ENCODE measurements around the gene TGFBR1.
"Not testable (repeated sequence)": the region's sequence is repeated elsewhere in the genome, so short reads cannot be mapped to it uniquely, and the experiment has no call there.

TGFBR1 gene

GRCh38 chr9:99076030-99076429, 28.9 kb upstream of the TGFBR1 start:
- DNase-seq (ENCODE audit: low spot score): no peak

DNA sequence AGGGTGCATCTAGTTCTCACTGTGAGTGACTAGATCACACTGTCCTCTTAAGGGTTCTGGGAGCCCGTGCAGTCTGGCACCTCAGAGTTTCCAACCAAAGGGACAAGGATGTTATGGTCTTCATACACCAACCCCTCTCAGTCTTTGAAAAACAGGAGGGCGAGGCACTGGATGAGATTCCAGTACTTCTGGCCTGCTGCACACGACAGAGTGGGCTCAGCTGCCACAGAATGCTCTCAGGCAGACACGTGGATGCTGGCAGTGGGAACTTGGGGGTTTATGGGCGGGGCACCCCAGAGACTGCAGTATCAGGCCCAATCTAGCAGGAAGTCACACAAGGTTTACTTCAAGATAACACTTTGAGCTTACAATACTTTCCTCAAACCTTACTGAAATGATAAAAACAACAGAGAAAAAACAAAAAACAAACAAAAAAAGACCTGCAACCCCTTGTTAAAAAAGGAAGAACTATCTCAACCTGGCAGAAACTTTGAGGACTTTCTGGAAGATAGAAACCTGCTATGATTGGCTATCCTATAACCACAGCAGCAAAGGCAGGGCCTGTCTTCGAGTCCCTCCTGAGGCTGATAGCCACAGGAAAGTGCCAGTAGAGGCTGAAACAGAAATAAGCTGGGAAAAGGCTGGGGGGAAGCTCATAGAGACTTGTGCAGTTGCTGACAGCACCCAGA, 28.3 kb upstream of the TGFBR1 start:
- no peak for DNase-seq (ENCODE audit: low spot score)

- no peak for DNase-seq (ENCODE audit: low spot score)
These were observed 26.2 kb upstream of the TGFBR1 start for GRCh38 chr9:99078717-99079116.

DNA sequence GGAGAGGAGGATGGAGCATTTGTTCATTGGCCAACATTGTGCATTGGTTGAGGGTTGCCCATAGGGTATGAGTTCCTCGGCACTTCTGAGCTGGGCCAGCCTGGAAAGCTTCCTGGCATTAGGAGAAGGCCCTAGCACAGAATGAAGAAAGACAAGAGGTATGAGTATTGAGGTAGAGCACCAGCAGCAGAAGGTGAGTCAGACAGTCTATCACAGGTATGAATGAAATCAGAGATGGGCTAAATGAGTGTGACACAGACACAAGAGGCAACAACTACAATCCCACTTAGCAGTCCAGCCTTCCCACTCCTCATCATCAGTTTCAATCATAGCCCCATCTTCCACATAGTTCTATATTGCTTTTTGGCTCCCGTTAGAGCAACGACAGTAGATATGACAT, 25.4 kb upstream of the TGFBR1 start:
- no peak for DNase-seq (ENCODE audit: low spot score)

DNA sequence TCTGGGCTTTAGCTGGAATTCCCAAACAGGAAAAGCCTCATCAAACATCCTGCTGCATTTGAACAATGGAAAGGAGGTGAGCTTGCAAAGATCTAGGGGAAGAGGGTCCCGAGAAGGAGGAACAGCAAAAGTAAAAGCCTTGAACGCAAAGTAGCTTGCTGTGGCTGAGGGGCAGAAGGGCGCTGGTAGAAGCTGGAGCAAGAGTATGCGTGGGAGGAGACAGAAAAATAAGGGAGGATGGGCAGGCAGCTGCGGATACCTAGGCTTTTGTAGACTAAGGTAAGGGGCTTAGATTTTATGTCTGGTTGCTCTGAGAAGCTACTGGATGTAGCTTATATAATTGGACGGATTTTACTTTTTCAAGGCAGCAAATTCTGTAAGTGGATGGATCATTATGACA, 21.9 kb upstream of the TGFBR1 start:
- DNase-seq (ENCODE audit: low spot score): no peak

GRCh38 chr9:99085949-99086948, 18.7 kb upstream of the TGFBR1 start:
- no peak for DNase-seq (ENCODE audit: low spot score)

GRCh38 chr9:99087462-99087861, 17.5 kb upstream of the TGFBR1 start:
- DNase-seq (ENCODE audit: low spot score): no peak

DNA sequence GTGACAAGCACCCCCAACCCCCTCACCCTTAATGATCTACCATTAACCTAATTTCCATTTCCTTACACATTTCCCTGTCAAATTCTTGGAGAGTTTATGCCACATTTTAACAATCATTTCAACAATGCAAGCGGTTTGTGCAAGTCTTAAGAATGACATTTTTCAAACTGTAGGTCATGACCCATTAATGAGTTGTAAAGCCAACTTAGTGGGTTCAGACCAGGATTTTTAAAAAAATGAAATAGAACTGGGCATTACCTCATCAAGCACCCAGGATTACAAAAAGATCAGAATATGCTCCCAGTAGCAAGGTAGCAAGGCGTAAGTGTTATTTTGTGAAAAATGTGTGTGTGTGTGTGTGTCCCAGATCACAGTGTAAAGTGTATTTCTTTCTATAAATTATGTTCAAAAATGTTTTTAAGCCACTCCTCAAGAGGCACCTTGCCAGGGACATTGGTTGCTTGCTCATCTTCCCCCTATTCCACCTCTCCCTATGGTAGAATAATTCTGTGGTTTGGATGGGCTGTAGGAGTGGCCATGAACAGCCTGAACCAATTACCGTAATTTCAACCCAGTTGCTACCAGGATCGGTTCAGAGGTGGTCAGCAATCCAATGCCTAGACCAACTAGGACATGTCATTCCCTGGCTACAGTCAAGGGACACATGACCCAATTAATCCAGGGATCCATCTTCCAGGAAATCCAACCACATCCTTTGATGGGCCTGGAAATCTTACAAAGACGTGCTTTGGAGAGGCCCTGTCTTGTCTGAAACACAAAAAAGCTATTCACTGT, 14.4 kb upstream of the TGFBR1 start:
- no peak for DNase-seq (ENCODE audit: low spot score)

- no peak for DNase-seq (ENCODE audit: low spot score)
These were observed 12.0 kb upstream of the TGFBR1 start for GRCh38 chr9:99092643-99093491.

DNA sequence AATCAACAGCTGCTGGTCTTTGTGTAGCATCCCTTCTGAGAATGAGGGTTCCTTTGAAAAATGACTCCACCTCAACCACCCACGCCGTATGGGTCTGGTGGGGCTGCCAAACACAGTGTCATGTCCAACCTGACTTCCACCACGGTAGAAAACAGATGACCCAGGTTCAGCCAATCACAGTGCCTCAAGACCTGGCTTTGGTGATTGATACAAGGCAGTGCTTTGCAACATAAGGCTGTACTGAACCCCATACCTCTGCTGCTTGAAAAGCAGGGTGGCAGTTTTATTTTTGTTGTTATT, 11.5 kb upstream of the TGFBR1 start:
- DNase-seq (ENCODE audit: low spot score): no peak

DNA sequence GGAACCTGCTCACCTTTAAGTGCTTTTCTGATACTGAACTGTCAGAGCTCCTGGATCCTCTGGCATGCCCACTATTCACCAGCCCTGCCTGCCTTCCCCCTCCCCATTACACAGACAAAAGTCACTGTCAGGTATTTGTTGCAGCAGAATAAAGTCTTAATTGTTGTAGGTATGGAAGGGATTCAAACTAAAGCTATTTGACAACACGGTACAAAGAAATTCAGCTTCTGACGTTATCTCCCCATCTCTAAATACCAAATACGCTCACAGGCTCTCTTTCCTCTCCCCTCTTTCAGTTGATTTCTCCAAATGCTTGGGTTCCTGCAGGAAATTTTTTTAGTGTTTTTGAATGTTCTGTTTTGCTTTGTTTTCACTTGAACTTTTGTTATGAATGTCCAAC, 9.3 kb upstream of the TGFBR1 start:
- no peak for DNase-seq (ENCODE audit: low spot score)

- no peak for DNase-seq (ENCODE audit: low spot score)
These were observed 8.5 kb upstream of the TGFBR1 start for GRCh38 chr9:99096409-99096808.

DNA sequence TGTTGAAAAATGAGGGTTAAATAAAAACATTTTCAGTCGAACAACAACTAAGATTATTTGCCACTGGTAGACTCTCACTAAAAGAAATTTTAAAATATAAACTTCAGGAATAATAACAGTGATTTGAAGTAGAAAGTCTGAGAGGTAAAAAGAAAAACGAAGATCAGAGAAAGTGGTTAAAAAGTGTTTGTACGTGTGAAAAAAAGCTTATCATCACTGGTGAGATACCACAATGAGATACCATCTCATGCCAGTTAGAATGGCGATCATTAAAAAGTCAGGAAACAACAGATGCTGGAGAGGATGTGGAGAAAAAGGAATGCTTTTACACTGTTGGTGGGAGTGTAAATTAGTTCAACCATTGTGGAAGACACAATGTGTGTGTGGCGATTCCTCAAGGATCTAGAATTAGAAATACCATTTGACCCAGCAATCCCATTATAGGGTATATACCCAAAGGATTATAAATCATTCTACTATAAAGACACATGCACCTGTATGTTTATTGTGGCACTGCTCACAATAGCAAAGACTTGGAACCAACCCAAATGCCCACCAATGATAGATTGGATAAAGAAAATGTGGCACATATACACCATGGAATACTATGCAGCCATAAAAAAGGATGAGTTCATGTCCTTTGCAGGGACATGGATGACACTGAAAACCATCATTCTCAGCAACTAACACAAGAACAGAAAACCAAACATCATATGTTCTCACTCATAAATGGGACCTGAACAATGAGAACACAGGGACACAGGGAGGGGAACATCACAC, 4.9 kb upstream of the TGFBR1 start:
- not testable (repeated sequence) for DNase-seq (ENCODE audit: low spot score)

DNA sequence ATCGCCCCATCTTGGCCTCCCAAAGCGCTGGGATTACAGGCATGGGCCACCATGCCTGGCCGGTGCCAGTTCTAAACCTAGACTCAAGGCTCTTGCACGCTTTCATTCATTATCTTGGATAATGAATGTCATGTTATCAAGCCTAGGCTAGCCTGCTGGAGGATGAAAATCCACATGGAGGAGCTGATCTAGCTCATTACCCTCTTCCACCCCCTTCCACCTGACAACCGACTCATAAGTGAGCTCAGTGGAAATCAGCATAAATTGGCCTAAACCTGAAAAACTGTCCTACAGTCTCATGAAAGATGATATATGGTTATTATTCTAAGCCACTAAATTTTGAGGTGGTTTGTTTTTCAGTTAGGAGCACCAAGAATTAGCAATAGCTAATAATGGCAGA, 3.6 kb upstream of the TGFBR1 start:
- no peak for DNase-seq (ENCODE audit: low spot score)

DNA sequence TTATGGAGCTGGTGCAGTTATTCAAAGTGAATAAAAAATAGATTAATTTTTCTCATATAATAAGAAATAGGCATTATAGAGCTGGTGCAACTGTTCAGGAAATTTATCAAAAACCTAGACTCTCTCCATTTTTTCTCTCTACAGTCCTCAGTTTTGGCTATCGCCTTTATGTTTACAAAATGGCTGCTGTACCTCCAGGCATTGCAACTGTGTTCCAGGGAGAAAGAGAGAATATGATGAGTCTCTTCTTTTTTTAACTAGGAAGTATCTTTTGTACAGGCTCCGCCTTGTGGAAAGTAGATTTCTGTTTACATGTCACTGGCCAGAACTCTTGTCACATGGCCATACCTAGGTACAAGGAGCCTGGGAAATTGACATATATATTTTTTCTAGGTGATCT, 3.1 kb upstream of the TGFBR1 start:
- no peak for DNase-seq (ENCODE audit: low spot score)

GRCh38 chr9:99103054-99103895, 1.6 kb upstream of the TGFBR1 start:
- DNase-seq (ENCODE audit: low spot score): no peak

GRCh38 chr9:99103901-99104458, 933 bp upstream of the TGFBR1 start:
- DNase-seq (ENCODE audit: low spot score): no peak

- peak; percentile 61 for DNase-seq (ENCODE audit: low spot score)
These were observed 485 bp downstream of the TGFBR1 start for GRCh38 chr9:99105152-99106043.

- no peak for DNase-seq (ENCODE audit: low spot score)
These were observed 1.1 kb downstream of the TGFBR1 start for GRCh38 chr9:99106044-99106375.

All from NAMALWA (cell line).